NB4 (cell line): ENCODE data around the gene ITIH4.

Experiments used
- CTCF ChIP-seq: IDR thresholded peaks from one replicate; pipeline ENCODE4 v1.5.1; 2012; ENCODE audit warnings: low read depth, low read length
- MAX ChIP-seq: IDR thresholded peaks from 2 replicates; pipeline ENCODE4 v1.6.1; 2011; ENCODE audit warnings: low read depth, low read length
- POLR2A ChIP-seq: IDR thresholded peaks from 2 replicates; pipeline ENCODE4 v1.6.1; 2011; ENCODE audit warnings: mild to moderate bottlenecking; ENCODE audit not compliant: insufficient read length; ENCODE audit errors: extremely low read depth

GRCh38 chr3:52789746-52790040 lies 40.8 kb downstream of the ITIH4 start:
- TF ChIP-seq CTCF (no peak), POLR2A (no peak), MAX (no peak)
